A549 (cell line): Measurements from ENCODE around the gene FOXA1. TPM values are rescaled to one million over a fixed set of nuclear protein-coding genes. Genes with fewer than 3 reads are reported as not detected.

Experiments
- ATAC-seq, 2 experiments: fragments of 200-7000 bp in 1 of 2; fragments of >200 bp in 1 of 2; cut with Nextera tagmentation in 1 of 2; cut with Tn5 transposase in 1 of 2; 3 replicates each; pipeline versions ENCODE4 v1.8.0 to v1.9.1; 2018 to 2020; ENCODE audit warnings: mild to moderate bottlenecking in 1 of 2, moderate library complexity in 1 of 2
- CTCF ChIA-PET: fragments of 300-600 bp; sonication (Branson Sonifier 250); formaldehyde crosslinking; extraction: SDS; loops from one replicate; lab custom pipeline; 2021; ENCODE audit warnings: antibody characterized with exemption, inconsistent platforms; lab: Yijun Ruan, JAX
- POLR2A ChIA-PET: fragments of 350-600 bp; formaldehyde crosslinking; extraction: SDS; loops from one replicate; lab custom pipeline; 2021; ENCODE audit warnings: antibody characterized with exemption, inconsistent platforms; lab: Yijun Ruan, JAX
- DNase-seq, 2 experiments: peaks; one replicate each; pipeline versions ENCODE4 v3.0.0 to v3.0.0-alpha.2; 2011 to 2016; ENCODE audit warnings: low read depth in 1 of 2, low spot score in 1 of 2
- FAIRE-seq: peaks from 2 replicates; lab custom pipeline; 2011; peaks lifted over from hg19 to GRCh38; lab: Jason Lieb, UNC
- H3K27ac ChIP-seq, 2 experiments: fragments of >200 bp; sonication (Bioruptor Twin); formaldehyde crosslinking; 3 replicates each; pipeline ENCODE4 v1.5.1; 2016 to 2017
- H3K4me1 ChIP-seq: fragments of >200 bp; sonication (Bioruptor Twin); formaldehyde crosslinking; 3 replicates; pipeline ENCODE4 v1.6.1; 2016
- H3K4me2 ChIP-seq: fragments of >200 bp; sonication (Bioruptor Twin); formaldehyde crosslinking; 3 replicates; pipeline ENCODE4 v1.6.1; 2016
- H3K4me3 ChIP-seq: fragments of >200 bp; sonication (Bioruptor Twin); formaldehyde crosslinking; 3 replicates; pipeline ENCODE4 v1.5.1; 2016
- H3K9me3 ChIP-seq: fragments of >200 bp; sonication (Bioruptor Twin); formaldehyde crosslinking; 3 replicates; pipeline ENCODE4 v1.6.1; 2016
- CBX8 ChIP-seq: fragments of 200-600 bp; sonication (generic); IDR thresholded peaks from 2 replicates; pipeline ENCODE4 v1.6.1; 2016
- EHF ChIP-seq: fragments of 250-450 bp; sonication (Bioruptor Pico); IDR thresholded peaks from 2 replicates; pipeline ENCODE4 v1.5.0; 2020; ENCODE audit warnings: mild to moderate bottlenecking
- FOSB ChIP-seq: fragments of 250-450 bp; sonication (Bioruptor Pico); IDR thresholded peaks from 2 replicates; pipeline ENCODE4 v1.5.0; 2020; ENCODE audit warnings: mild to moderate bottlenecking, moderate library complexity
- FOSL2 ChIP-seq, 2 experiments: fragments of 450-650 bp in 1 of 2; fragments of >200 bp in 1 of 2; sonication (Bioruptor Twin) in 1 of 2; formaldehyde crosslinking; IDR thresholded peaks; 2 replicates each; pipeline versions ENCODE4 v1.5.0 to v1.6.1; 2016 to 2020; ENCODE audit warnings: mild to moderate bottlenecking in 1 of 2, moderate library complexity in 1 of 2
- FOXS1 ChIP-seq: fragments of 250-450 bp; sonication (Bioruptor Pico); IDR thresholded peaks from 2 replicates; pipeline ENCODE4 v1.5.0; 2020; ENCODE audit warnings: mild to moderate bottlenecking, moderate library complexity
- HDAC2 ChIP-seq: fragments of 200-600 bp; sonication (generic); IDR thresholded peaks from 2 replicates; pipeline ENCODE4 v1.6.1; 2016
- KDM1A ChIP-seq: fragments of 200-600 bp; sonication (generic); IDR thresholded peaks from 2 replicates; pipeline ENCODE4 v1.6.1; 2016; ENCODE audit warnings: low read depth, mild to moderate bottlenecking
- MAZ ChIP-seq: fragments of 150-350 bp; IDR thresholded peaks from 2 replicates; pipeline ENCODE4 v1.6.1; 2014; ENCODE audit warnings: antibody characterized with exemption, low read depth, low read length, borderline replicate concordance
- MYC ChIP-seq: IDR thresholded peaks from 2 replicates; pipeline ENCODE4 v1.6.1; 2012; ENCODE audit warnings: mild to moderate bottlenecking, inconsistent platforms, low read length, improper control_type of control experiment, borderline replicate concordance
- POLR2A ChIP-seq: IDR thresholded peaks from 2 replicates; pipeline ENCODE4 v1.6.1; 2012; ENCODE audit warnings: mild to moderate bottlenecking, low read length
- POLR2AphosphoS2 ChIP-seq: conservative IDR thresholded peaks from 2 replicates; pipeline ENCODE4 v1.6.1; 2012; ENCODE audit warnings: low read length, improper control_type of control experiment, inconsistent platforms
- RFX5 ChIP-seq: fragments of 450-650 bp; IDR thresholded peaks from 2 replicates; pipeline ENCODE4 v1.7.1; 2014; ENCODE audit warnings: antibody characterized with exemption, mild to moderate bottlenecking, moderate library complexity
- SREBF2 ChIP-seq: fragments of 450-650 bp; IDR thresholded peaks from 2 replicates; pipeline ENCODE4 v1.6.1; 2014; ENCODE audit warnings: mild to moderate bottlenecking, moderate library complexity
- TFCP2L1 ChIP-seq: fragments of 250-450 bp; sonication (Bioruptor Pico); IDR thresholded peaks from 2 replicates; pipeline ENCODE4 v1.5.0; 2021; ENCODE audit warnings: mild to moderate bottlenecking
- ZC3H11A ChIP-seq: fragments of 450-650 bp; IDR thresholded peaks from 2 replicates; pipeline ENCODE4 v1.6.1; 2014; ENCODE audit warnings: antibody characterized with exemption, mild to moderate bottlenecking
- ZSCAN20 ChIP-seq: fragments of 250-450 bp; sonication (Bioruptor Pico); IDR thresholded peaks from 2 replicates; pipeline ENCODE4 v1.8.0; 2022; ENCODE audit warnings: mild to moderate bottlenecking, moderate library complexity
- WGBS: methylation state at CpG from one replicate; pipeline ENCODE4 v1.1.6; 2017; ENCODE audit errors: missing lambda C conversion rate; 5-methylcytosine and 5-hydroxymethylcytosine counted together
- polyA plus RNA-seq, 4 experiments: library from polyadenylated mRNA; depleted of rRNA in 3 of 4; stranded (reverse); fragments of >200 nt; fragmentation: RNase III in 1 of 4; extraction: RNeasy Plus Mini Kit Qiagen cat#74134 plus additional on column Dnase treatment in 1 of 4; gene quantifications; 2 replicates in 3 of 4; 3 replicates in 1 of 4; pipeline ENCODE4 v1.2.3, GENCODE V29; 2011 to 2017
- TF ChIP-seq, protein P1 (sequence below): IDR thresholded peaks from 2 replicates; pipeline ENCODE4 v1.6.1; 2012
- TF ChIP-seq, protein P2 (sequence below): fragments of >200 bp; sonication (Bioruptor Twin); formaldehyde crosslinking; IDR thresholded peaks from 3 replicates; pipeline ENCODE4 v1.6.1; 2016
- TF ChIP-seq, protein P3 (sequence below): fragments of >200 bp; sonication (Bioruptor Twin); formaldehyde crosslinking; IDR thresholded peaks from 3 replicates; pipeline ENCODE4 v1.5.1; 2016
- TF ChIP-seq, protein P4 (sequence below): fragments of 150-350 bp; IDR thresholded peaks from 2 replicates; pipeline ENCODE4 v1.6.1; 2014; ENCODE audit warnings: low read depth, mild to moderate bottlenecking, low read length
- TF ChIP-seq, protein P5 (sequence below): fragments of 250-450 bp; sonication (Bioruptor Pico); IDR thresholded peaks from 2 replicates; pipeline ENCODE4 v1.5.0; 2020; ENCODE audit warnings: low read depth, mild to moderate bottlenecking, moderate library complexity
- TF ChIP-seq, protein P6 (sequence below): fragments of >200 bp; sonication (Bioruptor Twin); formaldehyde crosslinking; IDR thresholded peaks from 2 replicates; pipeline ENCODE4 v1.6.1; 2016

The FOXA1 gene
- polyA plus RNA-seq, 2 of the 4 experiments (the other 2 are of a cell fraction), result 5.5 to 17.9 TPM

DNA sequence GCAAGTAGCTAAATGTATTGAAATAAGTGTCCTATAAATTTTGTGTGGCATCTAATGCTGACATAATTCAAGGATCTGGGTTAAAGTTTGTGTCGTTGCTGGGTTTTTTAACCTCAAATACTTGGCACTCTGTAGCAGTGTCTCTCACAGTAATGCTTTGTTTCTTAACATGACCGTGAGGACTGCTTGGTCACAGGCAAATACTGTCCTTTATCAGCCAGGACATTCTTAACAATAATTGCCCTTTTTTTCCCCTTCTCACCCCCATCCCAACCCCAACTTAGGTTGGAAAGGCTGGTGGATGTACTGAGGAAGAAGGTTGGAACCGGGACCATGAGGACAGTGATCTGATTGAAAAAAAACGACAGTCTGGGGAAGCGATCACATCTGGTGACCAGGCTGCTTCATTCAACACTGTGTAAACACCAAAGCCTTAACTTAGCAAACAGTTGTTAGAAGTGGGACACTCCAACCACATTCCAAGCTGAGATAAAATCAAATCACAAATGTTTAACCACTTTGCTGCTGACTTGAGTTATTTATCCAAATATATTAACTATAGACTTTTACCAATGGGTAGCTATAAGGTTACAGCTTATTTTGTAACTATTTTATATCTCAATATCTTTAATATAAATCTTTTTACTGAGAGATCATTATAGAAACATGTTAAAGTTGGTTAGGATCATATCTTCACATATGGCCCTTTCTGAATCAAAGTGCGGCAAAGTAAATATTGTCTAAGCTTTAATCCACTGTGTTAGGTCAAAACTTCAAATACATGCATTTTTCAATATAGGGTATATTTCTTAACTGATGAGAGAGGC, 48.2 kb downstream of the FOXA1 start (continued):
- TF ChIP-seq, protein P1, sequence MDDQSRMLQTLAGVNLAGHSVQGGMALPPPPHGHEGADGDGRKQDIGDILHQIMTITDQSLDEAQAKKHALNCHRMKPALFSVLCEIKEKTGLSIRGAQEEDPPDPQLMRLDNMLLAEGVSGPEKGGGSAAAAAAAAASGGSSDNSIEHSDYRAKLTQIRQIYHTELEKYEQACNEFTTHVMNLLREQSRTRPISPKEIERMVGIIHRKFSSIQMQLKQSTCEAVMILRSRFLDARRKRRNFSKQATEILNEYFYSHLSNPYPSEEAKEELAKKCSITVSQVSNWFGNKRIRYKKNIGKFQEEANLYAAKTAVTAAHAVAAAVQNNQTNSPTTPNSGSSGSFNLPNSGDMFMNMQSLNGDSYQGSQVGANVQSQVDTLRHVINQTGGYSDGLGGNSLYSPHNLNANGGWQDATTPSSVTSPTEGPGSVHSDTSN, result no peak
- TF ChIP-seq, protein P2, sequence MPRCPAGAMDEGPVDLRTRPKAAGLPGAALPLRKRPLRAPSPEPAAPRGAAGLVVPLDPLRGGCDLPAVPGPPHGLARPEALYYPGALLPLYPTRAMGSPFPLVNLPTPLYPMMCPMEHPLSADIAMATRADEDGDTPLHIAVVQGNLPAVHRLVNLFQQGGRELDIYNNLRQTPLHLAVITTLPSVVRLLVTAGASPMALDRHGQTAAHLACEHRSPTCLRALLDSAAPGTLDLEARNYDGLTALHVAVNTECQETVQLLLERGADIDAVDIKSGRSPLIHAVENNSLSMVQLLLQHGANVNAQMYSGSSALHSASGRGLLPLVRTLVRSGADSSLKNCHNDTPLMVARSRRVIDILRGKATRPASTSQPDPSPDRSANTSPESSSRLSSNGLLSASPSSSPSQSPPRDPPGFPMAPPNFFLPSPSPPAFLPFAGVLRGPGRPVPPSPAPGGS, result no peak
- no peak for TF ChIP-seq RFX5
- TF ChIP-seq CBX8, result no peak
- no peak for TF ChIP-seq POLR2AphosphoS2

DNA sequence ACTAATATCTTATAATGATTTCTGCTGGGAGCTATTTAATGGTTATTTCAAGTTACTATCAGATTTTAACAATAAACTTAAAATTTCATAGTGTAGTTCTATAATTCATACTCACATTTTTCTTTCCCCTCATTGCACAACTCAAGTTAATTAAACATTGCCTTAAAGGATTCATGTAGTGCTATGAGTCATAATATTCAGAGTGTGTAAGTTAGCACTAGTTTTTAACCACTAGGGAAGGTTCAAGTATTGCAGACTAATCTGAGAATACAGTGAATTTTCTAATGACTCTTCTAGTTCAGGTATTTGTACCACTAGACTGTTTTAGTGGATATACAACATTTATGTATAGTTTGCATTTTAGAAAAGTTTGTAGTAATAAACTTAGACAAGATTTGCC, 49.9 kb downstream of the FOXA1 start:
- TF ChIP-seq RFX5 (no peak), ZC3H11A (no peak), ZSCAN20 (CRISPR knock-in tag) (no peak), FOSL2 (IDR thresholded peaks at IDR 0.05) (no peak), FOSL2 (CRISPR knock-in tag; IDR thresholded peaks at IDR 0.05) (peak; percentile 71)
- ChIA-PET CTCF (no interaction called here), POLR2A (no interaction called here)
- Histone ChIP-seq H3K4me2 (no peak overlapping the region; the same call in 2 of the 3 replicates), H3K9me3 (no peaks in the 10 kb centered on the region), H3K4me1 (peaks cover 33% of the 10 kb centered on the region), H3K4me3 (no peak overlapping the region), H3K27ac (no peak overlapping the region)
- ATAC-seq (no peak), FAIRE-seq (no peak), DNase-seq (no peak)

DNA sequence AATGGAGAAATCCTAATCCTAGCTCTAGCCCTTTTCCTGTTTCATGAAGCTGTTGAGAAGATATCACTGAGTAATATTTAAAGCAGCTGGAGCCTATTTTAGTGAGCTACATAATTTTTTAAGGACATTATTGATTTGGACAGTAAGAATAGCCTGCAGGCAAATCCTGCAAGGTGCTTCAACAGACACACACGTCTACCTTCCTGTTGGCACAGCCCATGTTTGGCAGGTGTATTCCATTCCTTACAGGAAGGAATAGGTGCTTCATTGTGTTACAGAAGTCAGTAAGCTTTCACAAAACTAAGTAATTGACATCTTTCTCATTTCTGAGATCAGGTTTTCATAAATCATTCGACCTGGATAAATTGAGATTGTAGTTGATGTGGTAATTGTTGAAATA, 50.6 kb downstream of the FOXA1 start:
- Histone ChIP-seq H3K4me2 (no peak overlapping the region), H3K4me3 (no peak overlapping the region), H3K4me1 (peaks cover 33% of the 10 kb centered on the region), H3K9me3 (no peaks in the 10 kb centered on the region), H3K27ac (no peak overlapping the region)
- CTCF ChIA-PET, result no interaction called here
- DNase-seq (no peak), ATAC-seq (no peak), FAIRE-seq (no peak)
- TF ChIP-seq, protein P3, sequence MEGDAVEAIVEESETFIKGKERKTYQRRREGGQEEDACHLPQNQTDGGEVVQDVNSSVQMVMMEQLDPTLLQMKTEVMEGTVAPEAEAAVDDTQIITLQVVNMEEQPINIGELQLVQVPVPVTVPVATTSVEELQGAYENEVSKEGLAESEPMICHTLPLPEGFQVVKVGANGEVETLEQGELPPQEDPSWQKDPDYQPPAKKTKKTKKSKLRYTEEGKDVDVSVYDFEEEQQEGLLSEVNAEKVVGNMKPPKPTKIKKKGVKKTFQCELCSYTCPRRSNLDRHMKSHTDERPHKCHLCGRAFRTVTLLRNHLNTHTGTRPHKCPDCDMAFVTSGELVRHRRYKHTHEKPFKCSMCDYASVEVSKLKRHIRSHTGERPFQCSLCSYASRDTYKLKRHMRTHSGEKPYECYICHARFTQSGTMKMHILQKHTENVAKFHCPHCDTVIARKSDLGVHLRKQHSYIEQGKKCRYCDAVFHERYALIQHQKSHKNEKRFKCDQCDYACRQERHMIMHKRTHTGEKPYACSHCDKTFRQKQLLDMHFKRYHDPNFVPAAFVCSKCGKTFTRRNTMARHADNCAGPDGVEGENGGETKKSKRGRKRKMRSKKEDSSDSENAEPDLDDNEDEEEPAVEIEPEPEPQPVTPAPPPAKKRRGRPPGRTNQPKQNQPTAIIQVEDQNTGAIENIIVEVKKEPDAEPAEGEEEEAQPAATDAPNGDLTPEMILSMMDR, result no peak
- TF ChIP-seq, protein P4, sequence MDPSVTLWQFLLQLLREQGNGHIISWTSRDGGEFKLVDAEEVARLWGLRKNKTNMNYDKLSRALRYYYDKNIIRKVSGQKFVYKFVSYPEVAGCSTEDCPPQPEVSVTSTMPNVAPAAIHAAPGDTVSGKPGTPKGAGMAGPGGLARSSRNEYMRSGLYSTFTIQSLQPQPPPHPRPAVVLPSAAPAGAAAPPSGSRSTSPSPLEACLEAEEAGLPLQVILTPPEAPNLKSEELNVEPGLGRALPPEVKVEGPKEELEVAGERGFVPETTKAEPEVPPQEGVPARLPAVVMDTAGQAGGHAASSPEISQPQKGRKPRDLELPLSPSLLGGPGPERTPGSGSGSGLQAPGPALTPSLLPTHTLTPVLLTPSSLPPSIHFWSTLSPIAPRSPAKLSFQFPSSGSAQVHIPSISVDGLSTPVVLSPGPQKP, result no peak
- 60% methylated on average over 2 of the region's 2 CpGs for WGBS
- POLR2A ChIA-PET, result no interaction called here

DNA sequence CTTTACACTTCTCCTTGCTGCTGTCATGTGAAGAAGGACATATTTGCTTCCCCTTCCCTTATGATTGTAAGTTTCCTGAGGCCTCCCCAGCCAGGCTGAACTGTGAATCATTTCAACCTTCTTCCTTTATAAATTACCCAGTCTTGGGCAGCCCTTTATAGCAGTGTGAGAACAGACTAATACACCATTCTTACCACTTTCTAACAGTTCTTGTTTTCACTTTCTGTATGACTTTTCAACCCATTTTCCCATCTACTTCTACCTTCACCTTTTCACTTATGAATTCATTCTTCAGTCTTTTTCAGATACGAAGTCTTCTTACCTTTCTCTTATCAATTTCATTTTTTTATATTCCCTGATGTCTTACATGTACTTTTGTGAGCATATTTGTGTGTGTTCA, 55.1 kb downstream of the FOXA1 start:
- no peak overlapping the region for H3K27ac ChIP-seq
- DNase-seq, result no peak
- peaks cover 3% of the 10 kb centered on the region; the same call in 1 of the 3 replicates for H3K4me1 ChIP-seq
- 84% methylated on average over 1 of the region's 1 CpG for WGBS
- POLR2A ChIA-PET, result no interaction called here
- CTCF ChIA-PET, result interaction anchor here (0.6 kb wide), 1 partner anchor 534 kb away, joined by 3 read pairs; no protein-coding TSS in a partner anchor
- H3K4me3 ChIP-seq, result no peak overlapping the region
- TF ChIP-seq POLR2A (no peak), KDM1A (no peak), ZSCAN20 (CRISPR knock-in tag) (no peak), MAZ (no peak), TFCP2L1 (CRISPR knock-in tag) (no peak), ZC3H11A (no peak), EHF (CRISPR knock-in tag) (no peak), SREBF2 (no peak), FOSL2 (IDR thresholded peaks at IDR 0.05) (no peak), FOSL2 (CRISPR knock-in tag; IDR thresholded peaks at IDR 0.05) (no peak), HDAC2 (no peak), FOXS1 (CRISPR knock-in tag) (no peak), MYC (no peak), FOSB (CRISPR knock-in tag) (no peak)
- TF ChIP-seq, protein P5, sequence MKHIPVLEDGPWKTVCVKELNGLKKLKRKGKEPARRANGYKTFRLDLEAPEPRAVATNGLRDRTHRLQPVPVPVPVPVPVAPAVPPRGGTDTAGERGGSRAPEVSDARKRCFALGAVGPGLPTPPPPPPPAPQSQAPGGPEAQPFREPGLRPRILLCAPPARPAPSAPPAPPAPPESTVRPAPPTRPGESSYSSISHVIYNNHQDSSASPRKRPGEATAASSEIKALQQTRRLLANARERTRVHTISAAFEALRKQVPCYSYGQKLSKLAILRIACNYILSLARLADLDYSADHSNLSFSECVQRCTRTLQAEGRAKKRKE (CRISPR knock-in tag), result no peak
- TF ChIP-seq, protein P4, result no peak
- TF ChIP-seq, protein P6, sequence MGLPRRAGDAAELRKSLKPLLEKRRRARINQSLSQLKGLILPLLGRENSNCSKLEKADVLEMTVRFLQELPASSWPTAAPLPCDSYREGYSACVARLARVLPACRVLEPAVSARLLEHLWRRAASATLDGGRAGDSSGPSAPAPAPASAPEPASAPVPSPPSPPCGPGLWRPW, result no peak
- no peak for FAIRE-seq
- H3K4me2 ChIP-seq, result no peak overlapping the region
- no peak for ATAC-seq
- H3K9me3 ChIP-seq, result no peaks in the 10 kb centered on the region
